Measurements from ENCODE around the gene METTL4.

DNA sequence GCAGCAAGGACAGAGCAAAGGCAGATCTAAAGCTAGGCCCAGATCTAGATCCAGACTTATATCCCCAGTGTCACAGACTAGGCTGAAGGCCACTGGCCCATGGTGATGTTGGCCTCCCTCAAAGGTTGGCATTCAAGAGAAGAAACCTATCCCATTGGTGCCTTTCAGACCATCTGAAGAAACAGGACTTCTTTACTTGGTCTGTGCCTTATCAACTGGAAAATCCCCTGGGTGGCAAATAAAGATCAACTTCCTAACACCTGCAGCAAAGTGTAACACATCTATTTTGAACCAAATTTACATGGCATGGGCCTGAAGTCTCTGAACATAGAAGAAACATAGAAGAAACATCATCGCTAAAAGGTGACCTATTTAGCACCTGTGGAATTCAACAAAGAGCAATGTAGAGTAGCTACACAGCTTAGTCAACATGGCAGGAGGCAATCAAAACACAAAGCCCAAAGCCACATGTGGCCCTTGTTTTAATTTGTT, 35.8 kb downstream of the METTL4 start:
- TF ChIP-seq EP300 (IDR thresholded peaks at IDR 0.05) (no peak), NR3C1 (IDR thresholded peaks at IDR 0.05) (no peak), CTCF (IDR thresholded peaks at IDR 0.05) (no peak), HDAC2 (IDR thresholded peaks at IDR 0.05) (no peak), PHF8 (IDR thresholded peaks at IDR 0.05; ENCODE audit: borderline replicate concordance, low read depth) (no peak)

All from A549 (cell line).